BLaER1 treated with 17β-estradiol and CSF1 and Interleukin-3, amounts not matched to agents 10 nM and 100 nM (cell line): ENCODE results near the gene BRD2.
A peak's percentile ranks its signal among the peaks of the same experiment; 100 is the strongest.
"Not testable (repeated sequence)": the region's sequence is repeated elsewhere in the genome, so short reads cannot be mapped to it uniquely, and the experiment has no call there.

Source experiments
- H3K27ac ChIP-seq, 11 experiments: shearing (Covaris generic); formaldehyde crosslinking; 2 replicates each; pipeline ENCODE4 v1.8.1; 2022
- H3K27me3 ChIP-seq, 11 experiments: shearing (Covaris generic); formaldehyde crosslinking; 2 replicates each; pipeline ENCODE4 v1.8.1; 2022
- H3K36me3 ChIP-seq, 11 experiments: shearing (Covaris generic); formaldehyde crosslinking; 2 replicates each; pipeline ENCODE4 v1.8.1; 2022
- H3K4me1 ChIP-seq, 10 experiments: shearing (Covaris generic); formaldehyde crosslinking; 2 replicates each; pipeline ENCODE4 v1.8.1; 2022
- H3K4me2 ChIP-seq, 11 experiments: shearing (Covaris generic); formaldehyde crosslinking; 2 replicates each; pipeline ENCODE4 v1.8.1; 2022
- H3K4me3 ChIP-seq, 10 experiments: shearing (Covaris generic); formaldehyde crosslinking; 2 replicates each; pipeline ENCODE4 v1.8.1; 2022
- H3K9ac ChIP-seq, 11 experiments: shearing (Covaris generic); formaldehyde crosslinking; 2 replicates each; pipeline ENCODE4 v1.8.1; 2022
- H3K9me3 ChIP-seq, 11 experiments: shearing (Covaris generic); formaldehyde crosslinking; replicated peaks in 1 of 11; 2 replicates each; pipeline ENCODE4 v1.8.1; 2022
- H4K20me1 ChIP-seq, 11 experiments: shearing (Covaris generic); formaldehyde crosslinking; 2 replicates each; pipeline ENCODE4 v1.8.1; 2022
- Cebpa-rat ChIP-seq, 11 experiments: shearing (Covaris generic); IDR thresholded peaks; 2 replicates each; pipeline ENCODE4 v1.8.1; 2022

Gene BRD2

GRCh38 chr6:32936239-32937152, 31.9 kb upstream of the BRD2 start:
- H3K36me3 ChIP-seq = peaks cover 0 to 45% (median 29%) of the 10 kb centered on the region in 11 experiments; a peak in 17 of 22 replicates
- TF ChIP-seq Cebpa-rat (IDR thresholded peaks at IDR 0.05) = no peak
- H3K27me3 ChIP-seq = no peaks in the 10 kb centered on the region
- peak overlapping the region in 1 of 11 experiments; percentile 17; a peak in 1 of 22 replicates for H3K9ac ChIP-seq
- peak overlapping the region in 9 of 11 experiments; percentile 20 to 97 (median 80); a peak in 19 of 22 replicates for H3K4me2 ChIP-seq
- no peaks in the 10 kb centered on the region for H3K9me3 ChIP-seq
- no peaks in the 10 kb centered on the region for H4K20me1 ChIP-seq
- peaks cover 32 to 89% (median 70%) of the 10 kb centered on the region in 10 experiments for H3K4me1 ChIP-seq
- peak overlapping the region in 9 of 11 experiments; percentile 4 to 68 (median 37); a peak in 12 of 22 replicates for H3K27ac ChIP-seq
- no peak overlapping the region for H3K4me3 ChIP-seq

GRCh38 chr6:32937230-32937633, 31.2 kb upstream of the BRD2 start:
- Histone ChIP-seq H3K4me2 (peak overlapping the region in 9 of 11 experiments; percentile 13 to 97 (median 80); a peak in 16 of 22 replicates), H3K9me3 (no peaks in the 10 kb centered on the region), H3K27me3 (no peaks in the 10 kb centered on the region), H3K36me3 (peaks cover 0 to 45% (median 29%) of the 10 kb centered on the region in 11 experiments; a peak in 17 of 22 replicates), H3K27ac (peak overlapping the region in 7 of 11 experiments; percentile 4 to 68 (median 43); a peak in 11 of 22 replicates), H3K9ac (peak overlapping the region in 1 of 11 experiments; percentile 22; a peak in 1 of 22 replicates), H3K4me3 (peak overlapping the region in 1 of 10 experiments; percentile 36; a peak in 1 of 20 replicates), H3K4me1 (peaks cover 33 to 96% (median 74%) of the 10 kb centered on the region in 10 experiments), H4K20me1 (no peaks in the 10 kb centered on the region)
- peak in 3 of 11 experiments; percentile 20 to 37 (median 31); a peak in 3 of 22 replicates for TF ChIP-seq Cebpa-rat (IDR thresholded peaks at IDR 0.05)

GRCh38 chr6:32938494-32938893, 29.9 kb upstream of the BRD2 start:
- Histone ChIP-seq H3K36me3 (peaks cover 0 to 45% (median 29%) of the 10 kb centered on the region in 11 experiments; a peak in 17 of 22 replicates), H3K4me3 (no peak overlapping the region)

GRCh38 chr6:32940656-32941213, 27.7 kb upstream of the BRD2 start, which contains the start of gene HLA-DMB:
Gene HLA-DMB (minus strand): TSS chr6:32941028. CDS start chr6:32940807, 221 bp downstream.
- Histone ChIP-seq H3K9ac (peak within 1 kb of the TSS; percentile 55 to 82 (median 78)), H4K20me1 (peaks cover 0 to 5% (median 0%) of the 10 kb centered on the region in 11 experiments; a peak in 1 of 22 replicates), H3K4me3 (peak within 1 kb of the TSS; percentile 52 to 75 (median 70)), H3K4me1 (peaks cover 68 to 97% (median 94%) of the 10 kb centered on the region in 10 experiments), H3K36me3 (peaks cover 0 to 31% (median 18%) of the 10 kb centered on the region in 11 experiments; a peak in 16 of 22 replicates), H3K9me3 (no peaks in the 10 kb centered on the region), H3K4me2 (peak within 1 kb of the TSS; percentile 85 to 97 (median 91)), H3K27me3 (no peaks in the 10 kb centered on the region), H3K27ac (peak within 1 kb of the TSS; percentile 67 to 89 (median 80); a peak in 21 of 22 replicates)
- no peak for TF ChIP-seq Cebpa-rat (IDR thresholded peaks at IDR 0.05)

More at GRCh38 chr6:32938494-32938893, 29.9 kb upstream of the BRD2 start:
- H3K9me3 ChIP-seq = no peaks in the 10 kb centered on the region
- peak in 2 of 11 experiments; percentile 29 to 59; a peak in 1 of 22 replicates for TF ChIP-seq Cebpa-rat (IDR thresholded peaks at IDR 0.05)
- no peak overlapping the region for H3K9ac ChIP-seq
- H3K4me2 ChIP-seq = peak overlapping the region in 9 of 11 experiments; percentile 10 to 97 (median 85); a peak in 13 of 22 replicates
- no peaks in the 10 kb centered on the region for H4K20me1 ChIP-seq
- H3K4me1 ChIP-seq = peaks cover 46 to 98% (median 84%) of the 10 kb centered on the region in 10 experiments
- H3K27ac ChIP-seq = peak overlapping the region in 6 of 11 experiments; percentile 4 to 68 (median 38); a peak in 5 of 22 replicates
- no peaks in the 10 kb centered on the region for H3K27me3 ChIP-seq

- H3K4me1 ChIP-seq = peaks cover 72 to 97% (median 92%) of the 10 kb centered on the region in 10 experiments
Measured at GRCh38 chr6:32941214-32941768, 27.1 kb upstream of the BRD2 start.

GRCh38 chr6:32942555-32943123, 25.8 kb upstream of the BRD2 start:
- Histone ChIP-seq H3K27ac (peak overlapping the region; percentile 73 to 88 (median 85); a peak in 19 of 22 replicates), H3K4me1 (peaks cover 71 to 97% (median 88%) of the 10 kb centered on the region in 10 experiments), H3K36me3 (peaks cover 0 to 16% (median 9%) of the 10 kb centered on the region in 11 experiments; a peak in 16 of 22 replicates), H3K4me3 (peak overlapping the region in 1 of 10 experiments; percentile 63; a peak in 1 of 20 replicates), H3K4me2 (peak overlapping the region; percentile 85 to 97 (median 91))
- not testable (repeated sequence) for H3K9me3 ChIP-seq, H3K27me3 ChIP-seq, H4K20me1 ChIP-seq, H3K9ac ChIP-seq

More at GRCh38 chr6:32941214-32941768, 27.1 kb upstream of the BRD2 start:
- Histone ChIP-seq H3K27ac (peak overlapping the region; percentile 67 to 89 (median 80); a peak in 21 of 22 replicates), H3K27me3 (no peaks in the 10 kb centered on the region), H3K4me3 (peak overlapping the region; percentile 52 to 75 (median 70); a peak in 19 of 20 replicates), H3K9ac (peak overlapping the region; percentile 55 to 82 (median 78); a peak in 21 of 22 replicates), H3K9me3 (peaks cover 0 to 3% (median 0%) of the 10 kb centered on the region in 11 experiments; a peak in 5 of 22 replicates), H3K4me2 (peak overlapping the region; percentile 85 to 97 (median 91)), H4K20me1 (peaks cover 0 to 5% (median 0%) of the 10 kb centered on the region in 11 experiments; a peak in 1 of 22 replicates), H3K36me3 (peaks cover 0 to 25% (median 15%) of the 10 kb centered on the region in 11 experiments; a peak in 16 of 22 replicates)
- TF ChIP-seq Cebpa-rat (IDR thresholded peaks at IDR 0.05) = no peak

- Histone ChIP-seq H3K27me3 (no peaks in the 10 kb centered on the region), H3K36me3 (peaks cover 0 to 13% (median 4%) of the 10 kb centered on the region in 11 experiments; a peak in 10 of 22 replicates), H3K4me2 (peak overlapping the region; percentile 85 to 97 (median 91)), H3K9me3 (peaks cover 0 to 10% (median 0%) of the 10 kb centered on the region in 11 experiments; a peak in 7 of 22 replicates), H3K9ac (peak overlapping the region; percentile 57 to 79 (median 74)), H4K20me1 (peaks cover 0 to 9% (median 0%) of the 10 kb centered on the region in 11 experiments; a peak in 5 of 22 replicates), H3K27ac (peak overlapping the region; percentile 73 to 88 (median 85)), H3K4me1 (peaks cover 80 to 97% (median 92%) of the 10 kb centered on the region in 10 experiments), H3K4me3 (peak overlapping the region; percentile 40 to 63 (median 48); a peak in 18 of 20 replicates)
- TF ChIP-seq Cebpa-rat (IDR thresholded peaks at IDR 0.05) = no peak
Measured at GRCh38 chr6:32943864-32944649, 24.3 kb upstream of the BRD2 start.
